ENCODE results near the gene ZBTB3.

DNA sequence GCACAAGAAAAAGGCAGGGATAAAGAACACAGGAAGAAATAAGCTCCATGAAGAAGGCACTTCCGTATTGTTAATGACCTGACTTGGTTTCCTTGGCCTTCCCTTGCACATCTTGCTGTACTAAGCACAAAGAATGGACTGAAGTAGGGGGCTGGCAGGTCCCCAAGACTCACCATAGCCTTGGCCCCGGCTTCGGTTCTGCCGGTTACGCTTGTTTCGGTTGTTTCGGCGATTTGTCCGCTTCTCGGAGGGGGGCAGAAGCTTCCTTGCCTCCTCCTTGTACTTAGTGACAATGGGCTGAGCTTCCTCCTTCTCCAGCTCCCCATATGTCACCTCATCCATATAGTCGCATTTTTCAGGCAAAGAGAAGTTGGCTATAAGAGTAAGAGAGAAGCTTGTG, 37.1 kb downstream of the ZBTB3 start:
- TF ChIP-seq, protein P1, sequence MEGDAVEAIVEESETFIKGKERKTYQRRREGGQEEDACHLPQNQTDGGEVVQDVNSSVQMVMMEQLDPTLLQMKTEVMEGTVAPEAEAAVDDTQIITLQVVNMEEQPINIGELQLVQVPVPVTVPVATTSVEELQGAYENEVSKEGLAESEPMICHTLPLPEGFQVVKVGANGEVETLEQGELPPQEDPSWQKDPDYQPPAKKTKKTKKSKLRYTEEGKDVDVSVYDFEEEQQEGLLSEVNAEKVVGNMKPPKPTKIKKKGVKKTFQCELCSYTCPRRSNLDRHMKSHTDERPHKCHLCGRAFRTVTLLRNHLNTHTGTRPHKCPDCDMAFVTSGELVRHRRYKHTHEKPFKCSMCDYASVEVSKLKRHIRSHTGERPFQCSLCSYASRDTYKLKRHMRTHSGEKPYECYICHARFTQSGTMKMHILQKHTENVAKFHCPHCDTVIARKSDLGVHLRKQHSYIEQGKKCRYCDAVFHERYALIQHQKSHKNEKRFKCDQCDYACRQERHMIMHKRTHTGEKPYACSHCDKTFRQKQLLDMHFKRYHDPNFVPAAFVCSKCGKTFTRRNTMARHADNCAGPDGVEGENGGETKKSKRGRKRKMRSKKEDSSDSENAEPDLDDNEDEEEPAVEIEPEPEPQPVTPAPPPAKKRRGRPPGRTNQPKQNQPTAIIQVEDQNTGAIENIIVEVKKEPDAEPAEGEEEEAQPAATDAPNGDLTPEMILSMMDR (IDR thresholded peaks at IDR 0.05) = no peak
- no peak for TF ChIP-seq POLR2A (IDR thresholded peaks at IDR 0.05)
